ENCODE results near the gene BNIP1.

BNIP1 gene

GRCh38 chr5:173165177-173166016 lies 21.1 kb downstream of the BNIP1 start:
- DNase-seq (ENCODE audit: low read depth in 2 of 2) = no peak

GRCh38 chr5:173172166-173172565 lies 27.8 kb downstream of the BNIP1 start:
- DNase-seq (ENCODE audit: low read depth in 2 of 2) = no peak

DNA sequence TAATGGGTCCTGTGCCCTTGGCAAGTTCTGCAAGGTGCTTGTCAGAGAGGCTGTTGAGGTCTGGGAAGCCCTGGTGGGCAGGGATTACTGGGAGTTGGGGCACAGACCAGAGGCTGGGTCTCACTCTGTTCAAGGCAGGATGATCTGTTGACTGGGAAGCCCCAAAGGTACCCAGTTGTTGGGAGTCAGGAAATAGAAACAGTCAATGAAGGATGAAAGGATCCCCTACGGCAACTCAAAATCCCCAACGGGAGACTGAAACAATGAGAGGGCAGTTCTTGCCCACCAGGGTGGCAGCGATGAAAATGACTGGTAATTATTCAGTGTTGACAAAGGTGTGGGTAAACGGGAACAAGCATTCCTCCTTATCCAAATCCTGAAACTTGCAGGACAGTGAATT lies 31.2 kb downstream of the BNIP1 start:
- DNase-seq (ENCODE audit: low read depth in 2 of 2) = no peak

DNA sequence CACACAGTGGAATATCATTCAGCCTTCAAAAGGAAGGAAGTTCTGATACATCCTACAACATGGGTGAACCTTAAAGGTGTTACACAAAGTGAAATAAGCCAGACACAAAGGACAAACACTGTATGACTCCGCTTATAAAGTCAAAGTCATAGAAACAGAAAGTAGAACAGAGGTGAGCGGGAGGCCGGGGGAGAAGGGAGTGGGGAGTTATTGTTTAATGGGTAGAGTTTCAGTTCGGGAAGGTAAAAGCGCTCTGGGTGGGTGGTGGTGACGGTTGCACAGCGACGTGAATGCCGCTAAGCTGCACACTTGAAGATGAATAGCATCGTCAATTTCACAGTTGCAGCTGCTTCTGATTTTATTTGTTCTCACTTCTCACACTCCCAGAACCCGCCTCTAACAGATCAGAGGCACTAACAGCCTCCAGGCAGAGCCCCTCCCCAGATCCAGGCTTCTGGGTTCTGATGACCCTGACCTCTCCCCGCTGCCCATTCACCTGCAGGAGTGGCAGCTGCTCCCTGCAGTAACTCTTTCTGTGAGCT lies 34.1 kb downstream of the BNIP1 start:
- DNase-seq (ENCODE audit: low read depth in 2 of 2) = no peak

- DNase-seq (ENCODE audit: low read depth in 2 of 2) = no peak
Measured at GRCh38 chr5:173180331-173180730, 36.0 kb downstream of the BNIP1 start.

- no peak for DNase-seq (ENCODE audit: low read depth in 2 of 2)
Measured at GRCh38 chr5:173187054-173187743, 42.9 kb downstream of the BNIP1 start.

DNA sequence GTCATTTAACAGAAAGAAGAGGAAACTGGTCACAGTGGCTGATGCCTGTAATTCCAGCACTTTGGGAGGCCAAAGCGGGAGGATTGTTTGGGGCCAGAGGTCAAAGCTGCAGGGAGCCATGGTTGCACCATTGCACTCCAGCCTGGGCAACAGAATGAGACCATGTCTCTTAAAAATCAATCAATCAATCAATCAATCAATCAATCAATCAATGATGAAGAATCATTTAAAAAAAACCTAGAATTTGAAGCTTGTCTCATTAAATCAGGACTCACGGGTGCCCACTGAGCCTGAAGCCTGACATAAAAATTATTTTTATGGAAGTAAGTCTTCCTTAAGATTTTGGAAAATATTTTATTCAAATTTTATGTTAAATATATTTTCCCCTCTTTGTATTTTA lies 43.9 kb downstream of the BNIP1 start:
- no peak for DNase-seq (ENCODE audit: low read depth in 2 of 2)

- DNase-seq (ENCODE audit: low read depth in 2 of 2) = no peak
Measured at GRCh38 chr5:173191015-173191414, 46.7 kb downstream of the BNIP1 start.

GRCh38 chr5:173191561-173191960 lies 47.2 kb downstream of the BNIP1 start:
- no peak for DNase-seq (ENCODE audit: low read depth in 2 of 2)

DNA sequence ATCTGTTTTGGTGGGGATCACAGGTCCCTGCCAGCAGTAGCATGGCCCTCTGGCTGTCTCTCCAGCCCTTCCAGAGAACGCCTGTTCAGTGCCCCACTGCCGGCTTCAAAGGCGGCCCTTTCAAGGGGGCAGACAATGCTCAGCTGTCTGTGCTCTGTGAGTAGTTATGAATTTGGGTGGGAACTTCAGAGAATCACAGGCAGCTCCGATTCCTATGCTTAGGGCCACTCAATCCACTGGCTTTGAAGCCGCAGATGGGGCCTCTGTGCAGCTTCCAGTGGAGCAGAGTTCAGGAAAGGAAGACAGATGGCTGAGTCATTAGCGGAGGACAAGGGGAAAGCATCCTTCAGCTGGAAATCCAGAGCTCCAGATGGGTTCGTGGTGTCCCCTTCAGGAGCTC lies 48.2 kb downstream of the BNIP1 start:
- DNase-seq (ENCODE audit: low read depth in 2 of 2) = no peak

DNA sequence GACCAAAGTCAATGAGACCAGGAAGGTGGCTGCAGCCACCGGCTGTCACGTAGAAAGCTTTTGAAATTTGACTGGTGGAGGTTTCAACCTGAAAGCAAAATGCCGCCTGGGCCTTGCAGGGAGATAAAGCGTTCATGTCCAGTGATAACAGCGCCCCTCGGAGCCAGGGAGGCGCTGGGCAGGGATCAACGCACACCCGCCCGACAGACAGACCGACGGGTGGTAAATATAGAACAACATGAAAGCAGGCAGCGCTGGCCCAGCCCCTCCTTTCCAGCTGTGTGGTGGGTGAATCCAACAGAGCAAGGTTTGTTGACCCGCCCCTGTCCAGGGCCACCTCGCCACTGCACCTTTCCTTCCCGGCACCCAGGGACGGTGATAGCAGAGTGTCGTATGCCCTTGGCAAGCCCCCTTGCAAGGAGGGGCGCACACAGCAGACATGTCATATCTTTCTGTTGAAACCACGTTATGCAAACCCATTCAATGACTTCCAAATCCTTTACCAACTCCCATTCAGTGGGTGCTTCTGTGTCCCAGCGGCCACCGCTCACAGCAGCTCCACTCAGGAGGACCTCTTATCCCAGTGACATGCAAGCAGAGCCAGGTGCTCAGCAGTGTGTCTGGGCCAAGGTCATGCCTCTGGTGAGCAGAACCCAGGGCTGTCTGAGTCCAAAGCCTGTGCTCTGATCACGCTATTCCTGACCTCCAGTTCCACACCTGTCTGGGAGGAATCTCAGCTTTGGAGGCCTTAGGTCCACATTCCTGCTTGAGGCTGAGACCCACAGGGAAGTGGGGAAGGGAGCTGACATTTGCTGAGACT lies 52.0 kb downstream of the BNIP1 start:
- DNase-seq (ENCODE audit: low read depth in 2 of 2) = no peak

- DNase-seq (ENCODE audit: low read depth in 2 of 2) = no peak
Measured at GRCh38 chr5:173197375-173197891, 53.1 kb downstream of the BNIP1 start.

DNA sequence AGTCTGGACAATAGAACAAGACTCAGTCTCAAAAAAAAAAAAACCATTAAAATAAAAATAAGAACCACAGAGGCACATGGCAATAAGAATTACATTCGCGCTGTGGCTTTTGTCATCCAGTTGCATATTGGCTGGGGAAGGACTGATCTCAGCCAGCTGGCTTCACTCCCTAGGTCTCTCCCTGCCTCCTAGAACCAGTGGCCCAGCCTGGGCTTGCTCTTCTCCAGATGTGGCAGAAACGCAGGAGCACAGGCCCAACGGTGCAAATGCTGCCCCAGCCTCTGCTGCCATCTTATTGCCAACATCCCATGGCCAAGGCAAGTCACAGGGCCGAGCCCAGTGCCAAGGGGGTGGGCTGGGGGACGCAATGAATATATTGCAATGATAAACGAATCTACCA lies 53.7 kb downstream of the BNIP1 start:
- no peak for DNase-seq (ENCODE audit: low read depth in 2 of 2)

DNA sequence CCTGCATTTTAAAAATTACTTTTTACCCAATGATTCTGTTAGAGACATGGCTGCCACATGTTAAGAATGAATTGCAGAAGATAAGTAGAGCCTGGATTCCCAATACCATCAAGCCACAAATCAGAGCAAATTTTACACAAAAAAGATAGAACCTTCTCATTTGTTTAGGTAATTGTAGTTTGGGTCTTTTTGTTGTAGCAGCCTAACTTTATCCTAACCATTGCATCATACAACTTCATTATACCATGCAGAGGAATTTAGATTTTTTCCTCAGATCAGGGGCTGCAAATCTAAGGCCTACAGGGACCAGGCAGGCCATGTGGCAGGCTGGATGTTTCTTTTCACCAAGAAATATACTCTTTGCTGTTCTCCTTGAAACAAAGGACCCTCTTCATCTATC lies 56.0 kb downstream of the BNIP1 start:
- DNase-seq (ENCODE audit: low read depth in 2 of 2) = no peak

DNA sequence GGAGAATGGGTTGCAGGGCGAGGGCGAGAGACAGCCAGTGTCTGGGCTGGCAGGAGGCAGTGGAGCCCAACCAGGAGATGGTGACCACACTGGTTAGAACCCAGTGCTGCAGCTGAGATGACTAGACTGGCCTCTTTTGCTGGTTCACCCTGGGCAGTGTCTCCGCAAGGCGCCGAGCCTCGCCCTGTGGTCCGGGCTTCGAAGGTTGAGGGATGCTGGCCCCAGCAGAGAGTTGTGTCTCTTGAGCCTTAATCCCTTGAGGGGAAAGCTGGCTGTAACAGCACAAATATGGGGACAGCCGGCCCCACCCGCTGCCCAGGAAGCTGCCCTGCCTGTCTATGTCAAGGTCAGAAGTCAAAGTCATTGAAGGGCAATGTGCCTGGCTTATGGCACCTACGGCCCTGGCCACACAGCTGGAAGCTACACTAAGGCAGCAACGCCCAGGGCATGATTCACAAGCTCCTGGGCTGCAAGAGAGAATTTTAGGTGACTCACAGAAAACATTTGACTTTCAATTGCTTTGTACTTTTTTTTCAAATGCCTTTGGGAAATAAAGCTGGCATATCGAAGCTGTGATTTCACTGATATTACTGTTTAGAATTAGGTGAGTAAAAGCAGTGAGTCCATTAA lies 57.4 kb downstream of the BNIP1 start:
- no peak for DNase-seq (ENCODE audit: low read depth in 2 of 2)

GRCh38 chr5:173202266-173202875 lies 58.0 kb downstream of the BNIP1 start:
- DNase-seq (ENCODE audit: low read depth in 2 of 2) = no peak

DNA sequence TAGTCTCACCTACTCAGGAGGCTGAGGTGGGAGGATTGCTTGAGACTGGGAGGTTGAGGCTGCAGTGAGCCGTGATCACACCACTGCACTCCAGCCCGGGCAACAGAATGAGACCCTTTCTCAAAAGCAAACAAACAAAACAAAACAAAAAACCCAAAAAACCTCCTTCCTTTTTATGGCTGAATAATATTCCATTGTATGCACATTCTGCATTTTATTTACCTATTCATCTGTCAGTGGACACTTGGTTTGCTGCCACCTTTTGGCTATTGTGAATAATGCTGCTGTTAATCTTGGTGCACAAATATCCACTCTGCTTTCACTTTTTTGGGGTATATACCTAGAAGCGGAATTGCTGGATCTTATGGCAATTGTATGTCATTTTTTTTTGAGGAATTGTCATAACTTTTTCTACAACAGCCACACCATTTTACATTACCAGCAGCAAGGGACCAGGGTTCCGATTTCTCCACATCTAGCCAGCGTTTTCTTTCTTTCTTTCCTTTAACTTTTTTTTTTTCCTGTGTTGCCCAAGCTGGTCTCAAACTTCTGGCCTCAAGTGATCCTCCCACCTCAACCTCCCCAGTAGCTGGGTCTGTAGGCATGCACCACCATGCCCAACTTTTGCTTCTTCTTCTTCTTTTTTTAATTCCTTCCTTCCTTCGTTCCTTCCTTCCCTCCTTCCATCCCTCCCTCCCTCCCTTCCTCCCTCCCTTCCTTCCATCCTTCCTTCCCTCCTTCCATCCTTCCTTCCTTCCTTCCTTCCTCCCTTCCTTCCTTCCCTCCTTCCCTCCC lies 60.1 kb downstream of the BNIP1 start:
- DNase-seq (ENCODE audit: low read depth in 2 of 2) = no peak

DNA sequence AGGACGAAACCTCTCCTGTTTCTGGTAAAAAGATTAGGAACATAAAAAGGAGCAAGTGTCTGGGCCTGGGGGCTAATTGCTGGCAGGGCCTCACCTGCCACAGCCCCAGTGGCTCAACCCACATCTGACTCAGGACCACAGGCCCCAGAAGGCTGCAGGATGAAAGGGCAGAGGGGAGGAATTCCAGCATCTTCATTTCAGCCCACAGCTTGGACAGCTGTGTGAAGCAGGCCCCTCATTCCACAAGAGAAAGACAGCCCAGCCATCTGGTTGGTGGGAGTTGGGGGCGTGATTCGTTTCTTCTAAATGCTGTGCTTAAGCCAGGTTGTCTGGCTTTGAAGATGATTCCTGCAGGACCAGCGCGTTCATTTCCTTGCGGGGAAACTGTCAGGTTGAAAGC lies 61.6 kb downstream of the BNIP1 start:
- DNase-seq (ENCODE audit: low read depth in 2 of 2) = no peak

- DNase-seq (ENCODE audit: low read depth in 2 of 2) = no peak
Measured at GRCh38 chr5:173208296-173208695, 64.0 kb downstream of the BNIP1 start.

- DNase-seq (ENCODE audit: low read depth in 2 of 2) = no peak
Measured at GRCh38 chr5:173210877-173211276, 66.5 kb downstream of the BNIP1 start.

Data from stimulated activated CD4-positive, alpha-beta T cell treated with anti-CD3 and anti-CD28 coated beads, Interleukin-1b, Interleukin-23, amount 100 ng/mL, for 4 hours (primary cell).